Panc1 (cell line): ENCODE data around the gene NPAS1. TPM values are rescaled to one million over a fixed set of nuclear protein-coding genes. Genes with fewer than 3 reads are reported as not detected.
A peak's percentile ranks its signal among the peaks of the same experiment; 100 is the strongest.

Source experiments
- ATAC-seq: fragments of 200-7000 bp; cut with Tn5 transposase; 2 replicates; pipeline ENCODE4 v1.9.1; 2020; ENCODE audit warnings: mild to moderate bottlenecking, moderate library complexity
- BruUV-seq: library from RNA; stranded (reverse); fragments of 400-500 nt; replicated peaks from 2 replicates; lab custom pipeline; 2021; lab: Mats Ljungman, UMichigan
- CTCF ChIA-PET: fragments of 300-600 bp; sonication (Branson Sonifier 250); formaldehyde crosslinking; loops from one replicate; lab custom pipeline; 2022; ENCODE audit warnings: antibody characterized with exemption; lab: Charles Lee
- POLR2A ChIA-PET: fragments of 300-600 bp; sonication (Branson Sonifier 250); formaldehyde crosslinking; loops from one replicate; lab custom pipeline; 2022; ENCODE audit warnings: antibody characterized with exemption; lab: Charles Lee
- DNase-seq: peaks from one replicate; pipeline ENCODE4 v3.0.0-alpha.2; 2010; ENCODE audit warnings: low read depth, low spot score
- H3K27ac ChIP-seq: 2 replicates; pipeline ENCODE4 v1.5.1; 2011; ENCODE audit warnings: mild to moderate bottlenecking, low read length, inconsistent platforms
- H3K27me3 ChIP-seq: fragments of 200-500 bp; sonication (Bioruptor generic); 2 replicates; pipeline ENCODE4 v1.6.0; 2014; ENCODE audit warnings: low read length, inconsistent platforms; ENCODE audit not compliant: control insufficient read depth, insufficient read depth
- H3K36me3 ChIP-seq: fragments of 200-500 bp; sonication (Bioruptor generic); 2 replicates; pipeline ENCODE4 v1.5.1; 2014; ENCODE audit warnings: inconsistent platforms, mild to moderate bottlenecking, low read length, moderate library complexity; ENCODE audit not compliant: control insufficient read depth, insufficient read depth
- H3K4me1 ChIP-seq: 2 replicates; pipeline ENCODE4 v1.5.1; 2011; ENCODE audit warnings: inconsistent platforms, mild to moderate bottlenecking, low read length, moderate library complexity; ENCODE audit not compliant: control insufficient read depth, insufficient read depth
- H3K4me3 ChIP-seq, 2 experiments: 2 replicates each; pipeline ENCODE4 v1.5.1; 2011 to 2012; ENCODE audit warnings: low read depth in 2 of 2, low read length in 2 of 2, mild to moderate bottlenecking in 2 of 2, inconsistent platforms in 1 of 2, moderate library complexity in 1 of 2
- H3K9me3 ChIP-seq: fragments of 200-500 bp; sonication (Bioruptor generic); 2 replicates; pipeline ENCODE4 v1.5.1; 2014; ENCODE audit warnings: low read depth, mild to moderate bottlenecking, inconsistent platforms, low read length, moderate library complexity; ENCODE audit not compliant: control insufficient read depth, insufficient read depth
- POLR2AphosphoS5 ChIP-seq: IDR thresholded peaks from 2 replicates; pipeline ENCODE4 v1.6.1; 2012; ENCODE audit warnings: mild to moderate bottlenecking, low read depth, low read length, moderate library complexity
- SIN3A ChIP-seq: IDR thresholded peaks from 2 replicates; pipeline ENCODE4 v1.6.1; 2012; ENCODE audit warnings: low read depth, mild to moderate bottlenecking, low read length, moderate library complexity, borderline replicate concordance; ENCODE audit not compliant: insufficient read depth
- TCF7L2 ChIP-seq: IDR thresholded peaks from 2 replicates; pipeline ENCODE4 v1.6.1; 2011; ENCODE audit warnings: mild to moderate bottlenecking, low read depth, low read length, inconsistent platforms
- in situ Hi-C: cut with HindIII; loops from 2 replicates; pipeline ENCODE4 v1.10.0; 2016; ENCODE audit warnings: low sequenced_read_pairs, low pct_unique_long_range_greater_than_20kb
- intact Hi-C: fragments of 100-400 bp; cut with micrococcal nuclease; formaldehyde crosslinking; loops from one replicate; pipeline ENCODE4 v1.10.0; 2022; ENCODE audit not compliant: unreplicated experiment
- total RNA-seq: library from RNA; stranded (reverse); gene quantifications from one replicate; pipeline ENCODE4 v1.2.1, GENCODE V29; 2021; ENCODE audit not compliant: unreplicated experiment
- TF ChIP-seq, protein P1 (sequence below): fragments of 450-650 bp; IDR thresholded peaks from 2 replicates; pipeline ENCODE4 v1.5.1; 2017; ENCODE audit warnings: mild to moderate bottlenecking
- TF ChIP-seq, protein P2 (sequence below), 2 experiments: IDR thresholded peaks; 2 replicates each; pipeline ENCODE4 v1.6.1; 2011 to 2012; ENCODE audit warnings: low read depth in 2 of 2, control low read depth in 1 of 2, low read length in 1 of 2, mild to moderate bottlenecking in 1 of 2, moderate library complexity in 1 of 2; ENCODE audit not compliant: insufficient read depth in 1 of 2

Gene NPAS1
- total RNA-seq, 1 experiment from 2014 or later, result 3.6 TPM

DNA sequence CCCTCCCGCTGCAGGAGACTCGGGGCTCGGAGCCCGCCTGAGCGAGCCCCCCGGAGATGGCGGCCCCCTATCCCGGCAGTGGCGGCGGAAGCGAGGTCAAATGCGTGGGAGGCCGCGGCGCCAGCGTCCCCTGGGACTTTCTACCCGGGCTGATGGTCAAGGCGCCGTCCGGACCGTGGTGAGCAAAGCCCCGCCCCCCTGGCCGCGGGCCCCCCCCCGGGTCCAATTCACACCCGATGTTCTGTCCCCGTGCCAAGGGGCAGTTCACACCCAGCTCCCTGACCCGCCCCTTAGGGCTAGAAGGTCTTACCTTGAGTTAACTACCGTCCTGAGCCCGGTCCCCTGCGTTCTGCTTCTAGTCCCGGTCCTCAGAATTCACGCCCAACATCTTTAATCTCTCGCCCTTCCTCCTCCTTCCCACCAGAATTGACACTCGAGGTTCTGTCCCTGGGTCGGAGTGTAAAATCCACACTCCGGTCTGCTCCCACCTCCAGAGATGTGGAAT, 1.4 kb downstream of the NPAS1 start:
- TF ChIP-seq, protein P1, sequence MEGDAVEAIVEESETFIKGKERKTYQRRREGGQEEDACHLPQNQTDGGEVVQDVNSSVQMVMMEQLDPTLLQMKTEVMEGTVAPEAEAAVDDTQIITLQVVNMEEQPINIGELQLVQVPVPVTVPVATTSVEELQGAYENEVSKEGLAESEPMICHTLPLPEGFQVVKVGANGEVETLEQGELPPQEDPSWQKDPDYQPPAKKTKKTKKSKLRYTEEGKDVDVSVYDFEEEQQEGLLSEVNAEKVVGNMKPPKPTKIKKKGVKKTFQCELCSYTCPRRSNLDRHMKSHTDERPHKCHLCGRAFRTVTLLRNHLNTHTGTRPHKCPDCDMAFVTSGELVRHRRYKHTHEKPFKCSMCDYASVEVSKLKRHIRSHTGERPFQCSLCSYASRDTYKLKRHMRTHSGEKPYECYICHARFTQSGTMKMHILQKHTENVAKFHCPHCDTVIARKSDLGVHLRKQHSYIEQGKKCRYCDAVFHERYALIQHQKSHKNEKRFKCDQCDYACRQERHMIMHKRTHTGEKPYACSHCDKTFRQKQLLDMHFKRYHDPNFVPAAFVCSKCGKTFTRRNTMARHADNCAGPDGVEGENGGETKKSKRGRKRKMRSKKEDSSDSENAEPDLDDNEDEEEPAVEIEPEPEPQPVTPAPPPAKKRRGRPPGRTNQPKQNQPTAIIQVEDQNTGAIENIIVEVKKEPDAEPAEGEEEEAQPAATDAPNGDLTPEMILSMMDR, result no peak
- TF ChIP-seq, protein P2, sequence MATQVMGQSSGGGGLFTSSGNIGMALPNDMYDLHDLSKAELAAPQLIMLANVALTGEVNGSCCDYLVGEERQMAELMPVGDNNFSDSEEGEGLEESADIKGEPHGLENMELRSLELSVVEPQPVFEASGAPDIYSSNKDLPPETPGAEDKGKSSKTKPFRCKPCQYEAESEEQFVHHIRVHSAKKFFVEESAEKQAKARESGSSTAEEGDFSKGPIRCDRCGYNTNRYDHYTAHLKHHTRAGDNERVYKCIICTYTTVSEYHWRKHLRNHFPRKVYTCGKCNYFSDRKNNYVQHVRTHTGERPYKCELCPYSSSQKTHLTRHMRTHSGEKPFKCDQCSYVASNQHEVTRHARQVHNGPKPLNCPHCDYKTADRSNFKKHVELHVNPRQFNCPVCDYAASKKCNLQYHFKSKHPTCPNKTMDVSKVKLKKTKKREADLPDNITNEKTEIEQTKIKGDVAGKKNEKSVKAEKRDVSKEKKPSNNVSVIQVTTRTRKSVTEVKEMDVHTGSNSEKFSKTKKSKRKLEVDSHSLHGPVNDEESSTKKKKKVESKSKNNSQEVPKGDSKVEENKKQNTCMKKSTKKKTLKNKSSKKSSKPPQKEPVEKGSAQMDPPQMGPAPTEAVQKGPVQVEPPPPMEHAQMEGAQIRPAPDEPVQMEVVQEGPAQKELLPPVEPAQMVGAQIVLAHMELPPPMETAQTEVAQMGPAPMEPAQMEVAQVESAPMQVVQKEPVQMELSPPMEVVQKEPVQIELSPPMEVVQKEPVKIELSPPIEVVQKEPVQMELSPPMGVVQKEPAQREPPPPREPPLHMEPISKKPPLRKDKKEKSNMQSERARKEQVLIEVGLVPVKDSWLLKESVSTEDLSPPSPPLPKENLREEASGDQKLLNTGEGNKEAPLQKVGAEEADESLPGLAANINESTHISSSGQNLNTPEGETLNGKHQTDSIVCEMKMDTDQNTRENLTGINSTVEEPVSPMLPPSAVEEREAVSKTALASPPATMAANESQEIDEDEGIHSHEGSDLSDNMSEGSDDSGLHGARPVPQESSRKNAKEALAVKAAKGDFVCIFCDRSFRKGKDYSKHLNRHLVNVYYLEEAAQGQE (IDR thresholded peaks at IDR 0.05; ENCODE audit: insufficient read depth in 1 of 2, low read depth in 2 of 2, low read length in 1 of 2), result no peak
- TF ChIP-seq SIN3A (no peak), TCF7L2 (no peak)
- DNase-seq (no peak), ATAC-seq (peak; percentile 54)
- H3K36me3 ChIP-seq, result no peaks in the 10 kb centered on the region
- POLR2A ChIA-PET, result no interaction called here
- no peaks in the 10 kb centered on the region for H3K27me3 ChIP-seq
- peaks cover 8% of the 10 kb centered on the region for H3K4me1 ChIP-seq
- intact Hi-C loops, result no loop called here
- no peaks in the 10 kb centered on the region for H3K9me3 ChIP-seq
- no TSS peak for BruUV-seq
- H3K27ac ChIP-seq, result no peak overlapping the region
- peak overlapping the region; percentile 32 to 49 for H3K4me3 ChIP-seq
- in situ Hi-C loops, result no loop called here
- CTCF ChIA-PET, result no interaction called here

DNA sequence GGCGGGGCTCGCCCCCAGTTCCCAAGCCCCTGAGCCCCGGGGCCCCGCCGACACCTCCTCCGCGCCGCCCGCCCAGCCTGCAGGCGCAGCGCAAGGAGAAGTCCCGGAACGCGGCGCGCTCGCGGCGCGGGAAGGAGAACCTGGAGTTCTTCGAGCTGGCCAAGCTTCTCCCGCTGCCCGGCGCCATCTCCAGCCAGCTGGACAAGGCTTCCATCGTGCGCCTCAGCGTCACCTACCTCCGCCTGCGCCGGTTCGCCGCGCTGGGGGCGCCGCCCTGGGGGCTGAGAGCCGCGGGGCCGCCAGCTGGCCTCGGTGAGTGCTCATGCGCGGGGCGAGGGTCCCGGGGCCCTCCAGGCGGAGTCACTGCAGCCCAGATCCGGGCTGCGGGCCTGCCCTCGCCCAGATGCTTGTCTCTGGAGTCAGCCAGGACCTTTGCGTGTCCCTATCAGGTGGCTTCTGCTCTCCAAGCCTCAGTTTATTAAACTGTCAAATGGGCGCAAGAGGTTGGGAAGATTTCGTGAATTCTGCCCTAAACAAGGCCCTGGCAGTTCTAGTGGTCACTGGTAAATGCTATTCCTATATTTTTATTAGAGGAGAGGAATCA, 2.0 kb downstream of the NPAS1 start:
- Histone ChIP-seq H3K36me3 (no peaks in the 10 kb centered on the region), H3K27me3 (no peaks in the 10 kb centered on the region), H3K9me3 (no peaks in the 10 kb centered on the region), H3K4me1 (peaks cover 8% of the 10 kb centered on the region), H3K27ac (no peak overlapping the region), H3K4me3 (peak overlapping the region; percentile 32 to 49)
- CTCF ChIA-PET, result no interaction called here
- POLR2A ChIA-PET, result no interaction called here
- peak; percentile 28 for ATAC-seq
- TF ChIP-seq POLR2AphosphoS5 (no peak), TCF7L2 (no peak), SIN3A (no peak)
- TF ChIP-seq, protein P2 (IDR thresholded peaks at IDR 0.05; ENCODE audit: insufficient read depth in 1 of 2, low read depth in 2 of 2, low read length in 1 of 2), result no peak
- TF ChIP-seq, protein P1, result no peak
- intact Hi-C loops (no loop called here), in situ Hi-C loops (no loop called here)
- BruUV-seq, result no TSS peak
- no peak for DNase-seq
